ENCODE data around the gene P2RY13. TPM values are rescaled to one million over a fixed set of nuclear protein-coding genes. Genes with fewer than 3 reads are reported as not detected.

Gene P2RY13
- total RNA-seq, 4 donors from 2014 or later: 0.34 to 1.2 (median 0.58) TPM

DNA sequence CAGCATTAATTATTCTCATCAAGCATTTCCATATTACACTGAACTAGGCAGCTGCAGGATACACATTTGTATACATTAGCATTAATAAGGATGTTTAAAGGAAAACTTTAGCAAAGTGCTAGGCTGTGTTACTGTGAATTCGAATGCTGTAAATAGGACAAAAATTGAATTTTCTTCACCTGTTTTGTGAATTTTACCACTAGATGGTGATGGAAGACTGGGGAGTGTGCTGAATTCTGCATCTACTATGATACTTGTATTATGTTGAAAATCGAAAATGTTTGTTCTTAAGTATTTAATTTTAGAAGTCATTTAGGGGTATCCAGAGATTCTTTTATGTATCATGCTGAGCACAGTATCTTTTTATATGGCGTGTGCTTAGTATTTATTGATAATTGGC, 38.7 kb downstream of the P2RY13 start:
- 30 to 39% methylated on average over 3 of the region's 3 CpGs for WGBS, 2 donors
- H3K4me3 ChIP-seq (ENCODE audit: low read depth, poor library complexity, severe bottlenecking): no peak overlapping the region
- no peak for DNase-seq (ENCODE audit: low spot score in 2 of 2)
- intact Hi-C loops (cut with DNase I; ENCODE audit: low total_unique reads): no loop called here
- no peak for TF ChIP-seq POLR2A (IDR thresholded peaks at IDR 0.05)
- TF ChIP-seq, protein P1, sequence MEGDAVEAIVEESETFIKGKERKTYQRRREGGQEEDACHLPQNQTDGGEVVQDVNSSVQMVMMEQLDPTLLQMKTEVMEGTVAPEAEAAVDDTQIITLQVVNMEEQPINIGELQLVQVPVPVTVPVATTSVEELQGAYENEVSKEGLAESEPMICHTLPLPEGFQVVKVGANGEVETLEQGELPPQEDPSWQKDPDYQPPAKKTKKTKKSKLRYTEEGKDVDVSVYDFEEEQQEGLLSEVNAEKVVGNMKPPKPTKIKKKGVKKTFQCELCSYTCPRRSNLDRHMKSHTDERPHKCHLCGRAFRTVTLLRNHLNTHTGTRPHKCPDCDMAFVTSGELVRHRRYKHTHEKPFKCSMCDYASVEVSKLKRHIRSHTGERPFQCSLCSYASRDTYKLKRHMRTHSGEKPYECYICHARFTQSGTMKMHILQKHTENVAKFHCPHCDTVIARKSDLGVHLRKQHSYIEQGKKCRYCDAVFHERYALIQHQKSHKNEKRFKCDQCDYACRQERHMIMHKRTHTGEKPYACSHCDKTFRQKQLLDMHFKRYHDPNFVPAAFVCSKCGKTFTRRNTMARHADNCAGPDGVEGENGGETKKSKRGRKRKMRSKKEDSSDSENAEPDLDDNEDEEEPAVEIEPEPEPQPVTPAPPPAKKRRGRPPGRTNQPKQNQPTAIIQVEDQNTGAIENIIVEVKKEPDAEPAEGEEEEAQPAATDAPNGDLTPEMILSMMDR (IDR thresholded peaks at IDR 0.05): no peak

DNA sequence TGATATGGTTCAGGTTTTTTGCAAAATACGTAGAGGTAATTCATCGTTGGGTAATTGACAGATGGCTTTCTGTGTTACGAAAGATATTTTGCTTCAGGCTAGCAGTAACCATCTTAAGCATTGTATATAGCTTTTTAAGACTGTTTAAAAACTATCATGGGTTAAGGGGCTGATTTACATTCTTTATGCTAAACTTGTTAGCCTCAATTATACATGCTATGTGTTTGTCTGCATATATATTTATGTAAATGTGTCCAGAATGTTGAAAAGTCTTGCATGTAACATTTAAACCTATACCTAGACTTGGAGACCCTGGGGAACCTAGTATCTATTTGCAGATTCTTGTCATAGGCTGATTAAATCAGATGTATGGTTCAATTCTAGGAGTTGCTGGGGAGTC, 39.9 kb downstream of the P2RY13 start:
- TF ChIP-seq, protein P1 (IDR thresholded peaks at IDR 0.05): no peak
- no peak for TF ChIP-seq POLR2A (IDR thresholded peaks at IDR 0.05)
- WGBS, 2 donors: 35 to 52% methylated on average over 3 of the region's 3 CpGs
- no peak overlapping the region for H3K4me3 ChIP-seq (ENCODE audit: low read depth, poor library complexity, severe bottlenecking)
- no peak for DNase-seq (ENCODE audit: low spot score in 2 of 2)
- intact Hi-C loops (cut with DNase I; ENCODE audit: low total_unique reads): loop anchor here (10.0 kb wide), 1 partner anchor 65 kb away; no protein-coding TSS in a partner anchor

DNA sequence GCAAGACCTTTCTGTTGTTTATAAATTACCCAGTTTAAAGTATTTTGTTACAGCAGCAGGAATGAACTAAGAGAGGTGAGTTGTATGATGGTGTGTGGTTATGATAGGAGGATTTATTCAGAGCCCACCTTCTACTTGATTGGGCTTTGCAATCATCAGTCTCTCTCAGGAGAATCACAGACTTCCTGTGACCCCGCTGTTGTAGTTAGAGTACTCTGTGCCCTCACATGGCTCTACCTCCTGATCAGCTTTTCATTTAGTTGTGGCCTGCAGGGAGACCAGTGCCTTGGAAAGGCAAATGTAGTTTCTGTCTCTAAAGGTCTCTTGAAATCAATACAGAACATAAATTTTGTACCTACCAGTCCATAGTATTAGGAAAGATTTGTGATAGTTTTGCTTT, 43.4 kb downstream of the P2RY13 start:
- intact Hi-C loops (cut with DNase I; ENCODE audit: low total_unique reads): loop anchor here (10.0 kb wide), 1 partner anchor 61 kb away; no protein-coding TSS in a partner anchor
- no peak for TF ChIP-seq POLR2A (IDR thresholded peaks at IDR 0.05)
- TF ChIP-seq, protein P1 (IDR thresholded peaks at IDR 0.05): no peak
- 88 to 89% methylated on average over 1 of the region's 1 CpG for WGBS, 2 donors
- no peak for DNase-seq (ENCODE audit: low spot score in 2 of 2)
- no peak overlapping the region for H3K4me3 ChIP-seq (ENCODE audit: low read depth, poor library complexity, severe bottlenecking)

DNA sequence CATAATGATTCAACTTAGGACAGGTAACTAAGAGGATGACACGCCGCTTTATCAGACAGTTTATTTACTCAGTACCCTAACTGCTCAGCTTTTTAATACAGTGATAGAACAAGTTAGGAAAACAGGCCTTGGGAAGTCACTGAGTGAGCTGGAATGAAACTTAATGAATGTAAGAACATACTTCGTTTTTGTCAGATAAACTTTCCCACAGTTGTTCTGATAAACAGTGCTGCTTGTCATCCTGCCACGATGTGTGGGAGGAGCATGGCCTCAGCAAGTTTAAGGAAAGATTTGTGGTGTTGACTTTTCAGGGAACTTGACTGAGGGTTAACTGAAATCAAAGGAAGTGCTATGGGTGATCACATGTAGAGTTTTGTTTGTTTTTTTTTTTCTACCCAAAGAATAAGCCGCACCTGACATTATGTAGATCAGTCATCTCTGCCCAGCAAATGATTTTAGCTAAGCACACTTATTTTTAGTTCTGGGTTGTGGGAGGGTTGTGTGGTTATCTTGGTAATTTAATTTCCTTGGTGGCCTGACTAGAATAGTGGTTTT, 45.4 kb downstream of the P2RY13 start:
- TF ChIP-seq, protein P1 (IDR thresholded peaks at IDR 0.05): no peak
- TF ChIP-seq POLR2A (IDR thresholded peaks at IDR 0.05): no peak
- WGBS, 2 donors: 38 to 46% methylated on average over 5 of the region's 5 CpGs
- DNase-seq (ENCODE audit: low spot score in 2 of 2): no peak
- H3K4me3 ChIP-seq (ENCODE audit: low read depth, poor library complexity, severe bottlenecking): no peak overlapping the region
- intact Hi-C loops (cut with DNase I; ENCODE audit: low total_unique reads): loop anchor here (10.0 kb wide), 1 partner anchor 59 kb away; no protein-coding TSS in a partner anchor

DNA sequence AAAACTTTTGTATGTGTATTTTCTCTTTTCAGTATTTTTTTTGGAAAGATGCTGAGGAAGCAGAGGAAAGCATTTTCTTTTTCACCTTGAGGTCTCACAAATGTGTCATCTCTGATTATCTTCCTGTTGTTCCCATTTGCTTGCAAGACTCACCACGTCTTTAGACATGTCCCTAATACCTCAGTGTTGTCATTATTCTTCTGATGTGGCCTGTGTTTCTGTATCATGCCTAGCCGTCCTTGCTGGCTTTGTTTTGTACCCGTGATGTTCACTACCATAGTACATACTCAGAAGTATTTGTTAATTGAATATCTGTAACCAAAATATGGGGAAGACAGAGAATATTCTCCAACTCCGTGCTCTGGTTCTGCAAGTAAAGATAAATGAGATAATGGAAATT, 46.0 kb downstream of the P2RY13 start:
- DNase-seq (ENCODE audit: low spot score in 2 of 2): no peak
- H3K4me3 ChIP-seq (ENCODE audit: low read depth, poor library complexity, severe bottlenecking): no peak overlapping the region
- WGBS, 2 donors: 58 to 66% methylated on average over 4 of the region's 4 CpGs
- TF ChIP-seq POLR2A (IDR thresholded peaks at IDR 0.05): no peak
- TF ChIP-seq, protein P1 (IDR thresholded peaks at IDR 0.05): no peak
- intact Hi-C loops (cut with DNase I; ENCODE audit: low total_unique reads): loop anchor here (10.0 kb wide), 1 partner anchor 59 kb away; no protein-coding TSS in a partner anchor

DNA sequence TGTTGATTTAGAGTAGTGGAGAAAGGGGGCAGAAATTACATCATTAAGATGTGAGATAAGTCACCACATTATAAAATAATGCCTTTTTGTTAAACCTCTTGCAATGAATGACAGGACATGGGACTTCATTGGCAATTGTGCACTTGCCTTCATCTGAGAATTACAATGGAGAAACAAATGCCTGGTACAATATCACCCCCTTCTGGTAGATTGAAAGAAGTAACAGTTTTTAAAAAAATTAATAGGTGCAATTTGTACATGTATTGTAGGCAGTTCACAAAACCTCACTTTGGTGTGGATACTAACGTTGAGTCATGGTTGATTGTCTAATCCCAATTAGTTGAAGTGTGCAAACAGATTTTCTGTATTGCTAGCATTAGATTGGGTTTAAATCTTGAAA, 46.4 kb downstream of the P2RY13 start:
- no peak overlapping the region for H3K4me3 ChIP-seq (ENCODE audit: low read depth, poor library complexity, severe bottlenecking)
- no peak for DNase-seq (ENCODE audit: low spot score in 2 of 2)
- TF ChIP-seq, protein P1 (IDR thresholded peaks at IDR 0.05): peak in 1 of 3 donors; percentile 10
- TF ChIP-seq POLR2A (IDR thresholded peaks at IDR 0.05): no peak
- WGBS, 2 donors: 0% methylated on average over 1 of the region's 1 CpG
- intact Hi-C loops (cut with DNase I; ENCODE audit: low total_unique reads): loop anchor here (10.0 kb wide), 1 partner anchor 58 kb away; no protein-coding TSS in a partner anchor

All from lower leg skin (tissue), 4 donors.